Naive thymus-derived CD4-positive, alpha-beta T cell (primary cell): ENCODE measurements around the gene FAM117B. TPM values are rescaled to one million over a fixed set of nuclear protein-coding genes. Genes with fewer than 3 reads are reported as not detected.

ENCODE experiments used
- ATAC-seq: fragments of 150-1000 bp; cut with Tn5 transposase; 2 replicates; pipeline ENCODE4 v1.10.0; 2021; ENCODE audit warnings: mild to moderate bottlenecking, moderate library complexity
- CTCF ChIA-PET: fragments of 350-600 bp; sonication (Branson Sonifier 250); formaldehyde crosslinking; loops from one replicate; lab custom pipeline; 2021; ENCODE audit warnings: antibody characterized with exemption; lab: Charles Lee
- POLR2A ChIA-PET: fragments of 350-600 bp; sonication (Branson Sonifier 250); formaldehyde crosslinking; loops from one replicate; lab custom pipeline; 2021; ENCODE audit warnings: antibody characterized with exemption, inconsistent platforms; lab: Charles Lee
- DNase-seq, 9 donors: peaks; one replicate each; pipeline versions ENCODE4 v3.0.0 to v3.0.0-alpha.2; 2020 to 2022; ENCODE audit warnings: mixed read lengths in 1 of 9
- H3K27ac ChIP-seq: one replicate; pipeline ENCODE4 v1.7.0; 2013; ENCODE audit warnings: mild to moderate bottlenecking, low read depth, low read length, moderate library complexity
- H3K27me3 ChIP-seq, 2 donors: one replicate each; pipeline ENCODE4 v1.7.0; 2013; ENCODE audit warnings: low read length in 2 of 2, mild to moderate bottlenecking in 2 of 2, moderate library complexity in 2 of 2; ENCODE audit not compliant: control insufficient read depth in 2 of 2, insufficient read depth in 2 of 2
- H3K36me3 ChIP-seq, 3 experiments: 1 replicate in 2 of 3; 2 replicates in 1 of 3; pipeline ENCODE4 v1.7.0; 2013; ENCODE audit warnings: low read length in 3 of 3, mild to moderate bottlenecking in 3 of 3, moderate library complexity in 1 of 3; ENCODE audit not compliant: insufficient read depth in 3 of 3, control insufficient read depth in 2 of 3
- H3K4me1 ChIP-seq, 2 donors: one replicate each; pipeline ENCODE4 v1.7.0; 2013; ENCODE audit warnings: low read length in 2 of 2, mild to moderate bottlenecking in 2 of 2, moderate library complexity in 1 of 2; ENCODE audit not compliant: control insufficient read depth in 2 of 2, insufficient read depth in 2 of 2
- H3K4me3 ChIP-seq: 2 replicates; pipeline ENCODE4 v1.7.0; 2013; ENCODE audit warnings: mild to moderate bottlenecking, low read length
- H3K9me3 ChIP-seq, 3 experiments: 1 replicate in 2 of 3; 2 replicates in 1 of 3; pipeline ENCODE4 v1.7.0; 2013; ENCODE audit warnings: low read length in 3 of 3; ENCODE audit not compliant: control insufficient read depth in 2 of 3
- H3K27ac Mint-ChIP-seq, 9 donors: one replicate each; pipeline ENCODE4 v1.8.0; 2020 to 2022; ENCODE audit warnings: mixed read lengths in 9 of 9, mild to moderate bottlenecking in 8 of 9, moderate library complexity in 5 of 9, inconsistent platforms in 2 of 9
- H3K27me3 Mint-ChIP-seq, 5 donors: one replicate each; pipeline ENCODE4 v1.8.0; 2021 to 2022; ENCODE audit warnings: mixed read lengths in 5 of 5, mild to moderate bottlenecking in 1 of 5
- H3K36me3 Mint-ChIP-seq, 5 donors: one replicate each; pipeline ENCODE4 v1.8.0; 2020 to 2022; ENCODE audit warnings: mixed read lengths in 5 of 5, mild to moderate bottlenecking in 3 of 5, inconsistent platforms in 1 of 5
- H3K4me1 Mint-ChIP-seq, 7 donors: one replicate each; pipeline ENCODE4 v1.8.0; 2020 to 2022; ENCODE audit warnings: mixed read lengths in 7 of 7, mild to moderate bottlenecking in 3 of 7, inconsistent platforms in 1 of 7
- H3K4me3 Mint-ChIP-seq, 10 donors: one replicate each; pipeline ENCODE4 v1.8.0; 2020 to 2022; ENCODE audit warnings: mild to moderate bottlenecking in 10 of 10, mixed read lengths in 10 of 10, moderate library complexity in 6 of 10, inconsistent platforms in 2 of 10
- H3K9me3 Mint-ChIP-seq, 11 donors: one replicate each; pipeline ENCODE4 v1.8.0; 2020 to 2022; ENCODE audit warnings: mixed read lengths in 11 of 11, mild to moderate bottlenecking in 4 of 11, inconsistent platforms in 1 of 11, moderate library complexity in 1 of 11
- intact Hi-C, 2 donors: fragments of 100-400 bp; cut with micrococcal nuclease; formaldehyde crosslinking; loops; one replicate each; pipeline ENCODE4 v1.15.1; 2023
- polyA plus RNA-seq, 2 donors: library from polyadenylated mRNA; unstranded; fragments of 300-500 nt; fragmentation: Illumina TruSeq; gene quantifications; one replicate each; pipeline ENCODE4 v1.2.3, GENCODE V29; 2021
- total RNA-seq, 6 experiments: library from RNA in 5 of 6; stranded (reverse) in 5 of 6; gene quantifications; 1 replicate in 5 of 6; 2 replicates in 1 of 6; pipeline ENCODE4 v1.2.3 and lab custom pipeline; 2021 to 2026

Gene FAM117B
- total and polyA plus RNA-seq, 7 experiments from 2014 or later = 12.8 to 57.9 (median 46.5) TPM

- Histone ChIP-seq H3K27me3 (no peaks in the 10 kb centered on the region), H3K9me3 (no peaks in the 10 kb centered on the region), H3K36me3 (peaks cover 0 to 42% (median 0%) of the 10 kb centered on the region in 3 experiments), H3K27ac (no peak overlapping the region), H3K4me1 (peaks cover 0 to 4% of the 10 kb centered on the region in 2 donors), H3K4me3 (no peak overlapping the region)
- CTCF ChIA-PET = no interaction called here
- Mint-ChIP-seq H3K27me3 (no peaks in the 10 kb centered on the region), H3K9me3 (no peaks in the 10 kb centered on the region), H3K4me3 (peak overlapping the region in 1 of 10 donors; percentile 14), H3K27ac (peak overlapping the region in 2 of 9 donors; percentile 9 to 64), H3K36me3 (peaks cover 7 to 64% (median 36%) of the 10 kb centered on the region in 5 donors), H3K4me1 (peaks cover 0 to 16% (median 7%) of the 10 kb centered on the region in 7 donors)
- intact Hi-C loops = no loop called here
- no peak for DNase-seq
- POLR2A ChIA-PET = interaction anchor here (0.6 to 1.1 kb wide), 2 partner anchors 10 to 62 kb away, joined by 3 read pairs; no protein-coding TSS in a partner anchor
- no peak for ATAC-seq
Observed at GRCh38 chr2:202774104-202774503, 139.3 kb downstream of the FAM117B start.

- Histone ChIP-seq H3K4me1 (no peaks in the 10 kb centered on the region), H3K36me3 (peaks cover 0 to 50% (median 0%) of the 10 kb centered on the region in 3 experiments), H3K9me3 (no peaks in the 10 kb centered on the region), H3K27me3 (no peaks in the 10 kb centered on the region), H3K4me3 (no peak overlapping the region), H3K27ac (no peak overlapping the region)
- ATAC-seq (no peak), DNase-seq (no peak)
- Mint-ChIP-seq H3K4me3 (no peak overlapping the region), H3K27ac (no peak overlapping the region), H3K4me1 (peaks cover 0 to 4% (median 0%) of the 10 kb centered on the region in 7 donors), H3K9me3 (no peaks in the 10 kb centered on the region), H3K36me3 (peaks cover 7 to 78% (median 27%) of the 10 kb centered on the region in 5 donors), H3K27me3 (no peaks in the 10 kb centered on the region)
- intact Hi-C loops = no loop called here
- ChIA-PET POLR2A (no interaction called here), CTCF (no interaction called here)
Observed at GRCh38 chr2:202778217-202778616, 143.4 kb downstream of the FAM117B start.

GRCh38 chr2:202780514-202781021 lies 145.8 kb downstream of the FAM117B start:
- peak; percentile 22 for ATAC-seq
- intact Hi-C loops = no loop called here
- Histone ChIP-seq H3K9me3 (no peaks in the 10 kb centered on the region), H3K4me3 (no peak overlapping the region), H3K4me1 (no peaks in the 10 kb centered on the region), H3K27ac (no peak overlapping the region), H3K36me3 (peaks cover 0 to 31% (median 0%) of the 10 kb centered on the region in 3 experiments), H3K27me3 (no peaks in the 10 kb centered on the region)
- no peaks in the 10 kb centered on the region for H3K9me3 Mint-ChIP-seq
- ChIA-PET POLR2A (no interaction called here), CTCF (no interaction called here)
- H3K27ac Mint-ChIP-seq = peak overlapping the region in 1 of 9 donors; percentile 16
- no peaks in the 10 kb centered on the region for H3K27me3 Mint-ChIP-seq
- no peak overlapping the region for H3K4me3 Mint-ChIP-seq
- peaks cover 12 to 70% (median 23%) of the 10 kb centered on the region in 5 donors for H3K36me3 Mint-ChIP-seq
- H3K4me1 Mint-ChIP-seq = peaks cover 0 to 4% (median 0%) of the 10 kb centered on the region in 7 donors
- DNase-seq = no peak

GRCh38 chr2:202782940-202783558 lies 148.3 kb downstream of the FAM117B start:
- Mint-ChIP-seq H3K27me3 (no peaks in the 10 kb centered on the region), H3K4me3 (no peak overlapping the region), H3K4me1 (peaks cover 0 to 8% (median 3%) of the 10 kb centered on the region in 7 donors), H3K27ac (peak overlapping the region in 1 of 9 donors; percentile 16), H3K9me3 (no peaks in the 10 kb centered on the region), H3K36me3 (peaks cover 12 to 71% (median 28%) of the 10 kb centered on the region in 5 donors)
- Histone ChIP-seq H3K27me3 (no peaks in the 10 kb centered on the region), H3K9me3 (no peaks in the 10 kb centered on the region), H3K4me3 (no peak overlapping the region), H3K4me1 (no peaks in the 10 kb centered on the region), H3K36me3 (peaks cover 0 to 33% (median 0%) of the 10 kb centered on the region in 3 experiments), H3K27ac (no peak overlapping the region)
- ATAC-seq (no peak), DNase-seq (no peak)
- CTCF ChIA-PET = interaction anchor here (0.6 to 0.7 kb wide), 3 partner anchors 34 to 195 kb away, joined by 3 read pairs; no protein-coding TSS in a partner anchor
- intact Hi-C loops = no loop called here
- POLR2A ChIA-PET = no interaction called here

GRCh38 chr2:202786842-202787241 lies 152.1 kb downstream of the FAM117B start:
- H3K27ac Mint-ChIP-seq = peak overlapping the region in 1 of 9 donors; percentile 35
- ChIA-PET CTCF (no interaction called here), POLR2A (no interaction called here)
- H3K36me3 ChIP-seq = peaks cover 0 to 17% (median 0%) of the 10 kb centered on the region in 3 experiments
- no peak for ATAC-seq
- no peak overlapping the region for H3K4me3 Mint-ChIP-seq
- H3K27me3 Mint-ChIP-seq = no peaks in the 10 kb centered on the region
- intact Hi-C loops = no loop called here
- H3K4me1 Mint-ChIP-seq = peaks cover 0 to 14% (median 0%) of the 10 kb centered on the region in 7 donors
- no peaks in the 10 kb centered on the region for H3K27me3 ChIP-seq
- H3K9me3 ChIP-seq = no peaks in the 10 kb centered on the region
- DNase-seq = no peak
- H3K4me3 ChIP-seq = no peak overlapping the region
- peaks cover 14 to 69% (median 40%) of the 10 kb centered on the region in 5 donors for H3K36me3 Mint-ChIP-seq
- no peaks in the 10 kb centered on the region for H3K9me3 Mint-ChIP-seq
- H3K27ac ChIP-seq = no peak overlapping the region
- no peaks in the 10 kb centered on the region for H3K4me1 ChIP-seq

- H3K9me3 Mint-ChIP-seq = no peaks in the 10 kb centered on the region
- Histone ChIP-seq H3K27me3 (no peaks in the 10 kb centered on the region), H3K9me3 (no peaks in the 10 kb centered on the region), H3K4me1 (no peaks in the 10 kb centered on the region), H3K4me3 (no peak overlapping the region), H3K36me3 (peaks cover 0 to 17% (median 0%) of the 10 kb centered on the region in 3 experiments), H3K27ac (no peak overlapping the region)
- H3K4me1 Mint-ChIP-seq = peaks cover 0 to 14% (median 0%) of the 10 kb centered on the region in 7 donors
- no peak for ATAC-seq
- peaks cover 16 to 56% (median 36%) of the 10 kb centered on the region in 5 donors for H3K36me3 Mint-ChIP-seq
- POLR2A ChIA-PET = no interaction called here
- CTCF ChIA-PET = no interaction called here
- DNase-seq = no peak
- H3K4me3 Mint-ChIP-seq = no peak overlapping the region
- intact Hi-C loops = no loop called here
- H3K27ac Mint-ChIP-seq = no peak overlapping the region
- H3K27me3 Mint-ChIP-seq = no peaks in the 10 kb centered on the region
Observed at GRCh38 chr2:202790676-202791075, 155.9 kb downstream of the FAM117B start.
